K562 (cell line): Measurements from ENCODE around the gene RNF223. TPM values are rescaled to one million over a fixed set of nuclear protein-coding genes. Genes with fewer than 3 reads are reported as not detected.
"Not testable (repeated sequence)": the region's sequence is repeated elsewhere in the genome, so short reads cannot be mapped to it uniquely, and the experiment has no call there.

Source experiments
- ATAC-seq: fragments of 200-7000 bp; cut with Tn5 transposase; 3 replicates; pipeline ENCODE4 v1.9.1; 2020; ENCODE audit warnings: moderate library complexity
- BruUV-seq: library from RNA; stranded (reverse); fragments of 400-500 nt; replicated peaks from 2 replicates; lab custom pipeline; 2021; lab: Mats Ljungman, UMichigan
- CTCF ChIA-PET: fragments of 300-600 bp; formaldehyde crosslinking; extraction: SDS; loops from one replicate; lab custom pipeline; 2021; ENCODE audit warnings: low intra/inter-chr PET ratio; lab: Yijun Ruan, JAX
- POLR2A ChIA-PET: fragments of 300-600, 350-650 bp; sonication (Branson Sonifier 250); formaldehyde crosslinking; extraction: SDS; loops from one replicate; lab custom pipeline; 2021; ENCODE audit warnings: antibody characterized with exemption, inconsistent platforms; lab: Yijun Ruan, JAX
- DNase-seq, 4 experiments: peaks; one replicate each; pipeline versions ENCODE4 v3.0.0 to v3.0.0-alpha.2; 2011 to 2018; ENCODE audit warnings: low spot score in 3 of 4, mixed read lengths in 3 of 4; ENCODE audit errors: extremely low read depth in 1 of 4
- FAIRE-seq: peaks from 2 replicates; lab custom pipeline; 2011; peaks lifted over from hg19 to GRCh38; lab: Jason Lieb, UNC
- H2AFZ ChIP-seq: 2 replicates; pipeline ENCODE4 v1.6.0; 2011; ENCODE audit warnings: low read depth, low read length, control low read depth, inconsistent platforms
- H3K27ac ChIP-seq: fragments of 200-600 bp; 3 replicates; pipeline ENCODE4 v1.8.0; 2011; ENCODE audit warnings: low read depth, mild to moderate bottlenecking, control low read depth, inconsistent platforms, low read length, moderate library complexity, mixed read lengths; ENCODE audit errors: extremely low read depth
- H3K27me3 ChIP-seq, 2 experiments: fragments of 300-600 bp in 1 of 2; 2 replicates in 1 of 2; 3 replicates in 1 of 2; pipeline versions ENCODE4 v1.6.0 to v1.8.0; 2011; ENCODE audit warnings: inconsistent platforms in 2 of 2, low read length in 2 of 2, mild to moderate bottlenecking in 1 of 2, mixed read lengths in 1 of 2, moderate library complexity in 1 of 2; ENCODE audit not compliant: control insufficient read depth in 2 of 2, insufficient read depth in 2 of 2
- H3K36me3 ChIP-seq: fragments of 300-600 bp; 3 replicates; pipeline ENCODE4 v1.8.0; 2011; ENCODE audit warnings: mild to moderate bottlenecking, low read length, inconsistent platforms; ENCODE audit not compliant: control insufficient read depth, insufficient read depth
- H3K4me1 ChIP-seq, 2 experiments: fragments of 200-600 bp in 1 of 2; replicated peaks in 1 of 2; 2 replicates in 1 of 2; 3 replicates in 1 of 2; pipeline versions ENCODE4 v1.5.1 to v1.8.0; 2011; ENCODE audit warnings: inconsistent platforms in 2 of 2, low read length in 2 of 2, mild to moderate bottlenecking in 1 of 2, mixed read lengths in 1 of 2, moderate library complexity in 1 of 2; ENCODE audit not compliant: control insufficient read depth in 2 of 2, insufficient read depth in 2 of 2
- H3K4me2 ChIP-seq: 2 replicates; pipeline ENCODE4 v1.6.1; 2011; ENCODE audit warnings: low read length, control low read depth, inconsistent platforms, mixed read lengths; ENCODE audit not compliant: insufficient read depth
- H3K4me3 ChIP-seq: fragments of 200-600 bp; sonication (generic), shearing (Covaris generic); 2 replicates; pipeline ENCODE4 v1.5.1; 2016; ENCODE audit warnings: control low read depth, inconsistent platforms
- H3K79me2 ChIP-seq: fragments of 200-600 bp; 3 replicates; pipeline ENCODE4 v1.8.0; 2011; ENCODE audit warnings: low read length, inconsistent platforms; ENCODE audit not compliant: control insufficient read depth, insufficient read depth
- H3K9ac ChIP-seq, 2 experiments: 2 replicates each; pipeline versions ENCODE4 v1.6.0 to v1.6.1; 2011; ENCODE audit warnings: low read depth in 2 of 2, low read length in 2 of 2, control low read depth in 1 of 2, inconsistent platforms in 1 of 2, mild to moderate bottlenecking in 1 of 2, mixed read lengths in 1 of 2; ENCODE audit not compliant: insufficient read depth in 1 of 2
- H3K9me1 ChIP-seq: one replicate; pipeline ENCODE4 v1.6.0; 2011; ENCODE audit warnings: inconsistent platforms, mild to moderate bottlenecking, low read length, moderate library complexity; ENCODE audit not compliant: control insufficient read depth, insufficient read depth
- H3K9me3 ChIP-seq: replicated peaks from 2 replicates; pipeline ENCODE4 v1.5.1; 2011; ENCODE audit warnings: low read depth, low read length, inconsistent platforms; ENCODE audit not compliant: control insufficient read depth, insufficient read depth
- H4K20me1 ChIP-seq: replicated peaks from 2 replicates; pipeline ENCODE4 v1.6.1; 2011; ENCODE audit warnings: low read length, inconsistent platforms, mixed read lengths; ENCODE audit not compliant: control insufficient read depth, insufficient read depth
- CEBPG ChIP-seq, 3 experiments: fragments of 200-800 bp in 1 of 3; sonication (Bioruptor generic) in 1 of 3; sonication (generic) in 1 of 3; formaldehyde crosslinking in 1 of 3; IDR thresholded peaks in 2 of 3; conservative IDR thresholded peaks in 1 of 3; 2 replicates each; pipeline versions ENCODE4 v1.6.1 to v1.8.0; 2016 to 2022; ENCODE audit warnings: missing compliant biosample characterization in 2 of 3, missing genetic modification characterization in 2 of 3, mild to moderate bottlenecking in 1 of 3, missing genetic modification reagents in 1 of 3
- JUNB ChIP-seq: fragments of 450-650 bp; formaldehyde crosslinking; conservative IDR thresholded peaks from 2 replicates; pipeline ENCODE4 v1.4.0; 2020; ENCODE audit warnings: mild to moderate bottlenecking
- MEF2A ChIP-seq: IDR thresholded peaks from 2 replicates; pipeline ENCODE4 v1.6.1; 2011; ENCODE audit warnings: low read depth, mild to moderate bottlenecking, low read length, moderate library complexity; ENCODE audit not compliant: control insufficient read depth
- MEF2D ChIP-seq: conservative IDR thresholded peaks from 2 replicates; pipeline ENCODE4 v1.6.1; 2016; ENCODE audit warnings: low read depth, missing genetic modification characterization, missing compliant biosample characterization
- STAT5A ChIP-seq: IDR thresholded peaks from 2 replicates; pipeline ENCODE4 v1.6.1; 2012; ENCODE audit warnings: low read length, inconsistent platforms, borderline replicate concordance
- WGBS: fragments of 100-300 bp; shearing (Covaris generic); methylation state at CpG from one replicate; pipeline ENCODE4 v1.1.6; 2016; ENCODE audit warnings: low coverage, mixed read lengths; ENCODE audit not compliant: insufficient coverage; ENCODE audit errors: missing lambda C conversion rate; 5-methylcytosine and 5-hydroxymethylcytosine counted together
- in situ Hi-C: fragments of 300-500 bp; cut with MboI; formaldehyde crosslinking; loops from 4 replicates; pipeline ENCODE4 v1.15.0; 2018; ENCODE audit warnings: inconsistent platforms, mixed read lengths
- intact Hi-C: fragments of 100-400 bp; cut with micrococcal nuclease; formaldehyde crosslinking; loops from 2 replicates; pipeline ENCODE4 v1.14.2; 2022
- polyA plus RNA-seq, 8 experiments: library from polyadenylated mRNA; depleted of rRNA in 4 of 8; stranded (reverse) in 5 of 8; unstranded in 3 of 8; fragments of >200 nt; fragmentation: Nextera tagmentation in 2 of 8; fragmentation: Illumina TruSeq in 1 of 8; extraction: Ambion mirVana in 2 of 8; extraction: Trizol in 1 of 8; gene quantifications; 2 replicates each; pipeline versions ENCODE4 v1.2.1 to v1.2.3, GENCODE V29; 2011 to 2014; ENCODE audit warnings: inconsistent platforms in 1 of 8, missing spikeins in 1 of 8
- total RNA-seq, 7 experiments: library from RNA; depleted of rRNA in 6 of 7; stranded (reverse); fragments of >200 nt in 6 of 7; fragmentation: Illumina TruSeq in 2 of 7; extraction: Trizol in 2 of 7; gene quantifications; 2 replicates each; pipeline versions ENCODE4 v1.2.1 to v1.2.3, GENCODE V29; 2011 to 2021; ENCODE audit warnings: low replicate concordance in 1 of 7
- TF ChIP-seq, protein P1 (sequence below), 2 experiments: fragments of 450-650 bp in 1 of 2; sonication (generic) in 1 of 2; formaldehyde crosslinking in 1 of 2; IDR thresholded peaks in 1 of 2; conservative IDR thresholded peaks in 1 of 2; 2 replicates each; pipeline versions ENCODE4 v1.6.1 to v1.8.1; 2016 to 2023; ENCODE audit warnings: mild to moderate bottlenecking in 2 of 2, moderate library complexity in 2 of 2, inconsistent platforms in 1 of 2, missing genetic modification reagents in 1 of 2

The RNF223 gene
- total and polyA plus RNA-seq, 9 of the 15 experiments (the other 6 are each of a cell fraction or from before 2014, with no cell fraction given): 0.04 to 0.32 TPM; not detected in 7

GRCh38 chr1:1030867-1031658 is 43.0 kb downstream of the RNF223 start:
- in situ Hi-C loops, H3K9ac ChIP-seq, H3K27ac ChIP-seq, H3K27me3 ChIP-seq, ATAC-seq, intact Hi-C loops, H3K4me2 ChIP-seq, CTCF ChIA-PET, FAIRE-seq, H3K9me3 ChIP-seq, H3K4me3 ChIP-seq, DNase-seq, H3K9me1 ChIP-seq, H2AFZ ChIP-seq, H3K79me2 ChIP-seq, BruUV-seq: not testable (repeated sequence)
- WGBS: 66% methylated on average over 7 of the region's 7 CpGs
- 0 out of 2 replicates have a peak, but pooled peaks have one; percentile 18 for TF ChIP-seq MEF2D (tag)
- peak; percentile 7; the same call in 1 of the 2 replicates for TF ChIP-seq STAT5A
- TF ChIP-seq MEF2A: peak; percentile 57; the same call in 1 of the 2 replicates
- Histone ChIP-seq H3K36me3 (peaks cover 27% of the 10 kb centered on the region; the same call in 2 of the 3 replicates), H3K4me1 (peaks cover 0 to 67% of the 10 kb centered on the region in 2 experiments; a peak in 3 of 5 replicates), H4K20me1 (peaks cover 18% of the 10 kb centered on the region)
- POLR2A ChIA-PET: interaction anchor here (0.7 to 1.2 kb wide), 3 partner anchors 10 to 26 kb away, joined by 3 read pairs; no protein-coding TSS in a partner anchor

GRCh38 chr1:1027791-1028190 is 46.3 kb downstream of the RNF223 start:
- TF ChIP-seq, protein P1, sequence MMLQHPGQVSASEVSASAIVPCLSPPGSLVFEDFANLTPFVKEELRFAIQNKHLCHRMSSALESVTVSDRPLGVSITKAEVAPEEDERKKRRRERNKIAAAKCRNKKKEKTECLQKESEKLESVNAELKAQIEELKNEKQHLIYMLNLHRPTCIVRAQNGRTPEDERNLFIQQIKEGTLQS (IDR thresholded peaks at IDR 0.05): peak; percentile 14; the same call in 1 of the 2 replicates
- TF ChIP-seq, protein P1 (CRISPR knock-in tag; conservative IDR thresholded peaks at IDR 0.05): no peak
- TF ChIP-seq JUNB (no peak), CEBPG (CRISPR knock-in tag; IDR thresholded peaks at IDR 0.05) (0 out of 2 replicates have a peak, but pooled peaks have one; percentile 12), CEBPG (tag; conservative IDR thresholded peaks at IDR 0.05 in 1 of 2, IDR thresholded peaks at IDR 0.05 in 1 of 2) (no peak)
- peaks cover 17% of the 10 kb centered on the region for H3K79me2 ChIP-seq
- in situ Hi-C loops (no loop called here), intact Hi-C loops (no loop called here)
- H3K27ac ChIP-seq: no peak overlapping the region
- ChIA-PET CTCF (no interaction called here), POLR2A (interaction anchor here (1.1 kb wide), 1 partner anchor 278 kb away, joined by 3 read pairs; no protein-coding TSS in a partner anchor)
- no peak for DNase-seq
- H3K9me3 ChIP-seq: no peaks in the 10 kb centered on the region
- WGBS: 85% methylated on average over 13 of the region's 17 CpGs
- H3K9ac ChIP-seq: peak overlapping the region in 1 of 2 experiments; percentile 68; a peak in 2 of 4 replicates
- no peak overlapping the region for H2AFZ ChIP-seq
- peaks cover 15 to 70% of the 10 kb centered on the region in 2 experiments; a peak in 4 of 5 replicates for H3K4me1 ChIP-seq
- no TSS peak for BruUV-seq
- peaks cover 45% of the 10 kb centered on the region; the same call in 2 of the 3 replicates for H3K36me3 ChIP-seq
- peaks cover 23% of the 10 kb centered on the region for H4K20me1 ChIP-seq
- no peak for ATAC-seq
- peaks cover 6% of the 10 kb centered on the region for H3K9me1 ChIP-seq
- no peak overlapping the region for H3K4me2 ChIP-seq
- no peaks in the 10 kb centered on the region for H3K27me3 ChIP-seq
- H3K4me3 ChIP-seq: no peak overlapping the region
- no peak for FAIRE-seq
